HepG2 (cell line): ENCODE data around the gene C3orf22. TPM values are rescaled to one million over a fixed set of nuclear protein-coding genes. Genes with fewer than 3 reads are reported as not detected.

Source experiments
- BRCA1 ChIP-seq: sonication (generic); formaldehyde crosslinking; IDR thresholded peaks from 2 replicates; pipeline ENCODE4 v1.4.0; 2020; ENCODE audit warnings: missing genetic modification reagents
- ETV5 ChIP-seq: IDR thresholded peaks from 2 replicates; pipeline ENCODE4 v1.6.1; 2018; ENCODE audit warnings: missing biosample characterization, missing genetic modification reagents, inconsistent platforms, borderline replicate concordance
- FOXP1 ChIP-seq, 2 experiments: fragments of 450-650 bp in 1 of 2; IDR thresholded peaks; 2 replicates each; pipeline ENCODE4 v1.6.1; 2017 to 2018; ENCODE audit warnings: antibody characterized with exemption in 1 of 2
- HOXA5 ChIP-seq: sonication (generic); formaldehyde crosslinking; IDR thresholded peaks from 2 replicates; pipeline ENCODE4 v1.4.0; 2020; ENCODE audit warnings: missing genetic modification reagents
- IRF1 ChIP-seq: sonication (generic); formaldehyde crosslinking; IDR thresholded peaks from 2 replicates; pipeline ENCODE4 v1.4.0; 2020; ENCODE audit warnings: low read depth, mild to moderate bottlenecking, missing genetic modification reagents
- KDM5B ChIP-seq: sonication (generic); formaldehyde crosslinking; IDR thresholded peaks from 2 replicates; pipeline ENCODE4 v1.4.0; 2020; ENCODE audit warnings: missing genetic modification reagents, mild to moderate bottlenecking, borderline replicate concordance
- MED13 ChIP-seq: sonication (generic); formaldehyde crosslinking; IDR thresholded peaks from 2 replicates; pipeline ENCODE4 v1.5.0; 2020; ENCODE audit warnings: missing genetic modification reagents
- MIER2 ChIP-seq: IDR thresholded peaks from 2 replicates; pipeline ENCODE4 v1.6.1; 2016; ENCODE audit warnings: missing biosample characterization, missing genetic modification reagents
- MTF1 ChIP-seq: sonication (generic); formaldehyde crosslinking; IDR thresholded peaks from 2 replicates; pipeline ENCODE4 v1.5.0; 2020; ENCODE audit warnings: missing genetic modification reagents
- NFKBIZ ChIP-seq: IDR thresholded peaks from 2 replicates; pipeline ENCODE4 v1.6.1; 2018; ENCODE audit warnings: missing genetic modification reagents, missing compliant biosample characterization
- NR2F2 ChIP-seq: IDR thresholded peaks from 2 replicates; pipeline ENCODE4 v1.6.1; 2012; ENCODE audit warnings: low read depth, inconsistent platforms, borderline replicate concordance
- ONECUT2 ChIP-seq: sonication (generic); formaldehyde crosslinking; IDR thresholded peaks from 2 replicates; pipeline ENCODE4 v1.4.0; 2020; ENCODE audit warnings: missing genetic modification reagents
- SCMH1 ChIP-seq: sonication (generic); formaldehyde crosslinking; IDR thresholded peaks from 2 replicates; pipeline ENCODE4 v1.9.0; 2021; ENCODE audit warnings: missing genetic modification reagents, mild to moderate bottlenecking, borderline replicate concordance
- SIN3A ChIP-seq: IDR thresholded peaks from 2 replicates; pipeline ENCODE4 v1.6.1; 2011; ENCODE audit warnings: low read depth, mild to moderate bottlenecking, control low read depth, low read length, borderline replicate concordance
- SMC3 ChIP-seq: IDR thresholded peaks from 2 replicates; pipeline ENCODE4 v1.6.1; 2011; ENCODE audit warnings: low read length, improper control_type of control experiment
- TFDP1 ChIP-seq: IDR thresholded peaks from 2 replicates; pipeline ENCODE4 v1.6.1; 2016; ENCODE audit warnings: missing compliant biosample characterization, missing genetic modification reagents, borderline replicate concordance
- ZBTB14 ChIP-seq: sonication (generic); formaldehyde crosslinking; IDR thresholded peaks from 2 replicates; pipeline ENCODE4 v1.4.0; 2020; ENCODE audit warnings: missing genetic modification reagents
- ZFYVE20 ChIP-seq: sonication (generic); formaldehyde crosslinking; IDR thresholded peaks from 2 replicates; pipeline ENCODE4 v1.8.0; 2023; ENCODE audit warnings: low read depth, mild to moderate bottlenecking, moderate library complexity, missing genetic modification reagents, borderline replicate concordance
- ZKSCAN1 ChIP-seq: fragments of 150-350 bp; IDR thresholded peaks from 2 replicates; pipeline ENCODE4 v1.6.1; 2014; ENCODE audit warnings: low read length
- ZNF510 ChIP-seq: sonication (generic); formaldehyde crosslinking; IDR thresholded peaks from 2 replicates; pipeline ENCODE4 v1.4.0; 2020; ENCODE audit warnings: low read depth, mild to moderate bottlenecking, missing genetic modification reagents
- ZNF83 ChIP-seq: sonication (generic); formaldehyde crosslinking; IDR thresholded peaks from 2 replicates; pipeline ENCODE4 v1.4.0; 2020; ENCODE audit warnings: missing genetic modification reagents, mild to moderate bottlenecking, borderline replicate concordance
- polyA plus RNA-seq, 8 experiments: library from polyadenylated mRNA; depleted of rRNA in 3 of 8; stranded (reverse) in 7 of 8; unstranded in 1 of 8; fragments of >200 nt; fragmentation: Illumina TruSeq in 4 of 8; extraction: Trizol in 4 of 8; gene quantifications; 2 replicates each; pipeline versions ENCODE4 v1.2.1 to v1.2.3, GENCODE V29; 2011 to 2016; ENCODE audit warnings: low read depth in 4 of 8, missing spikeins in 1 of 8, mixed read lengths in 1 of 8; ENCODE audit not compliant: insufficient read depth in 1 of 8
- total RNA-seq, 5 experiments: library from RNA; depleted of rRNA; stranded (reverse); fragments of >200 nt; fragmentation: Illumina TruSeq; extraction: Trizol; gene quantifications; 2 replicates each; pipeline ENCODE4 v1.2.3, GENCODE V29; 2016; ENCODE audit warnings: low read depth in 1 of 5
- TF ChIP-seq, protein P1 (sequence below): sonication (generic); formaldehyde crosslinking; IDR thresholded peaks from 2 replicates; pipeline ENCODE4 v1.5.0; 2020; ENCODE audit warnings: missing genetic modification reagents
- TF ChIP-seq, protein P2 (sequence below), 2 experiments: sonication (generic) in 1 of 2; formaldehyde crosslinking in 1 of 2; IDR thresholded peaks; 2 replicates each; pipeline versions ENCODE4 v1.4.0 to v1.6.1; 2018 to 2020; ENCODE audit warnings: missing genetic modification reagents in 2 of 2, borderline replicate concordance in 1 of 2, low read depth in 1 of 2, mild to moderate bottlenecking in 1 of 2, missing biosample characterization in 1 of 2

C3orf22 gene
- total and polyA plus RNA-seq, 2 of the 13 experiments (the other 11 are each of a cell fraction or from before 2014, with no cell fraction given) = not detected

- TF ChIP-seq SIN3A (0 out of 2 replicates have a peak, but pooled peaks have one; percentile 24), ONECUT2 (CRISPR knock-in tag) (no peak), ZKSCAN1 (no peak), KDM5B (peak; percentile 85; the same call in 1 of the 2 replicates), ZBTB14 (CRISPR knock-in tag) (0 out of 2 replicates have a peak, but pooled peaks have one; percentile 38), MTF1 (no peak), FOXP1 (IDR thresholded peaks at IDR 0.05) (no peak), FOXP1 (CRISPR knock-in tag; IDR thresholded peaks at IDR 0.05) (no peak), MED13 (peak; percentile 83), IRF1 (CRISPR knock-in tag) (no peak), HOXA5 (CRISPR knock-in tag) (peak; percentile 79), ZFYVE20 (CRISPR knock-in tag) (no peak), TFDP1 (peak; percentile 40; the same call in 1 of the 2 replicates), NFKBIZ (CRISPR knock-in tag) (peak; percentile 85; the same call in 1 of the 2 replicates), ZNF83 (CRISPR knock-in tag) (no peak), NR2F2 (no peak), BRCA1 (CRISPR knock-in tag) (no peak), ETV5 (no peak; the same call in 1 of the 2 replicates), ZNF510 (CRISPR knock-in tag) (no peak), SMC3 (no peak), MIER2 (CRISPR knock-in tag) (peak; percentile 54; the same call in 1 of the 2 replicates), SCMH1 (no peak)
- TF ChIP-seq, protein P1, sequence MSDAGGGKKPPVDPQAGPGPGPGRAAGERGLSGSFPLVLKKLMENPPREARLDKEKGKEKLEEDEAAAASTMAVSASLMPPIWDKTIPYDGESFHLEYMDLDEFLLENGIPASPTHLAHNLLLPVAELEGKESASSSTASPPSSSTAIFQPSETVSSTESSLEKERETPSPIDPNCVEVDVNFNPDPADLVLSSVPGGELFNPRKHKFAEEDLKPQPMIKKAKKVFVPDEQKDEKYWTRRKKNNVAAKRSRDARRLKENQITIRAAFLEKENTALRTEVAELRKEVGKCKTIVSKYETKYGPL (CRISPR knock-in tag) = no peak
- TF ChIP-seq, protein P2, sequence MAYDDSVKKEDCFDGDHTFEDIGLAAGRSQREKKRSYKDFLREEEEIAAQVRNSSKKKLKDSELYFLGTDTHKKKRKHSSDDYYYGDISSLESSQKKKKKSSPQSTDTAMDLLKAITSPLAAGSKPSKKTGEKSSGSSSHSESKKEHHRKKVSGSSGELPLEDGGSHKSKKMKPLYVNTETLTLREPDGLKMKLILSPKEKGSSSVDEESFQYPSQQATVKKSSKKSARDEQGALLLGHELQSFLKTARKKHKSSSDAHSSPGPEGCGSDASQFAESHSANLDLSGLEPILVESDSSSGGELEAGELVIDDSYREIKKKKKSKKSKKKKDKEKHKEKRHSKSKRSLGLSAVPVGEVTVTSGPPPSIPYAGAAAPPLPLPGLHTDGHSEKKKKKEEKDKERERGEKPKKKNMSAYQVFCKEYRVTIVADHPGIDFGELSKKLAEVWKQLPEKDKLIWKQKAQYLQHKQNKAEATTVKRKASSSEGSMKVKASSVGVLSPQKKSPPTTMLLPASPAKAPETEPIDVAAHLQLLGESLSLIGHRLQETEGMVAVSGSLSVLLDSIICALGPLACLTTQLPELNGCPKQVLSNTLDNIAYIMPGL (CRISPR knock-in tag; IDR thresholded peaks at IDR 0.05; ENCODE audit: borderline replicate concordance in 1 of 2, low read depth in 1 of 2) = peak; percentile 57 to 66; a peak in 1 of 4 replicates
Observed at GRCh38 chr3:126523745-126524428, 34.8 kb downstream of the C3orf22 start, which contains the start of gene CHST13 (continued).
